AML-193 (cell line): ENCODE data around the gene IRAK2.
A peak's percentile ranks its signal among the peaks of the same experiment; 100 is the strongest.
"Not testable (repeated sequence)": the region's sequence is repeated elsewhere in the genome, so short reads cannot be mapped to it uniquely, and the experiment has no call there.

Source experiments
- DNase-seq, 2 experiments: peaks; one replicate each; lab custom pipeline; 2025; lab: John Stamatoyannopoulos, UW

IRAK2 gene

GRCh38 chr3:10164546-10165393 lies at the start of gene IRAK2:
Gene IRAK2, plus strand, starts transcription at chr3:10164919. Its CDS starts 36 bp downstream, at chr3:10164955.
- peak; percentile 45 to 53 for DNase-seq

GRCh38 chr3:10115326-10116137 lies 49.2 kb upstream of the IRAK2 start, which contains the start of gene BRK1:
Gene BRK1, plus strand, starts transcription at chr3:10115675. Its CDS starts 27 bp downstream, at chr3:10115702.
- peak; percentile 100 for DNase-seq

- DNase-seq = peak in 1 of 2 experiments; percentile 30
Measured at GRCh38 chr3:10116138-10116460, 48.6 kb upstream of the IRAK2 start.

- DNase-seq = no peak
Measured at GRCh38 chr3:10116928-10117327, 47.8 kb upstream of the IRAK2 start.

GRCh38 chr3:10119376-10119775 lies 45.3 kb upstream of the IRAK2 start:
- DNase-seq = no peak

- DNase-seq = no peak
Measured at GRCh38 chr3:10121064-10121463, 43.7 kb upstream of the IRAK2 start.

- no peak for DNase-seq
Measured at GRCh38 chr3:10122724-10123123, 42.0 kb upstream of the IRAK2 start.

GRCh38 chr3:10135872-10136271 lies 28.8 kb upstream of the IRAK2 start:
- not testable (repeated sequence) for DNase-seq

- no peak for DNase-seq
Measured at GRCh38 chr3:10136426-10137005, 28.2 kb upstream of the IRAK2 start.

- DNase-seq = no peak
Measured at GRCh38 chr3:10137178-10137577, 27.5 kb upstream of the IRAK2 start.

- DNase-seq = no peak
Measured at GRCh38 chr3:10140996-10141546, 23.6 kb upstream of the IRAK2 start.

- peak in 1 of 2 experiments; percentile 21 for DNase-seq
Measured at GRCh38 chr3:10142707-10143560, 21.8 kb upstream of the IRAK2 start.

- no peak for DNase-seq
Measured at GRCh38 chr3:10145685-10146084, 19.0 kb upstream of the IRAK2 start.

GRCh38 chr3:10149226-10149625 lies 15.5 kb upstream of the IRAK2 start:
- peak; percentile 33 to 44 for DNase-seq

- no peak for DNase-seq
Measured at GRCh38 chr3:10150987-10151386, 13.7 kb upstream of the IRAK2 start.

GRCh38 chr3:10154335-10155122 lies 10.2 kb upstream of the IRAK2 start:
- no peak for DNase-seq

GRCh38 chr3:10155123-10155472 lies 9.6 kb upstream of the IRAK2 start:
- no peak for DNase-seq

- DNase-seq = no peak
Measured at GRCh38 chr3:10155658-10156057, 9.1 kb upstream of the IRAK2 start.

- no peak for DNase-seq
Measured at GRCh38 chr3:10157031-10157430, 7.7 kb upstream of the IRAK2 start.

GRCh38 chr3:10158555-10158954 lies 6.2 kb upstream of the IRAK2 start:
- DNase-seq = not testable (repeated sequence)

- no peak for DNase-seq
Measured at GRCh38 chr3:10160346-10160745, 4.4 kb upstream of the IRAK2 start.
